HPDE6-E6E7 (cell line): ENCODE data around the gene HSPB8.

Experiments used
- DNase-seq: peaks from one replicate; pipeline ENCODE4 v3.0.0; 2011; ENCODE audit warnings: missing footprints; ENCODE audit errors: extremely low spot score

Gene HSPB8

DNA sequence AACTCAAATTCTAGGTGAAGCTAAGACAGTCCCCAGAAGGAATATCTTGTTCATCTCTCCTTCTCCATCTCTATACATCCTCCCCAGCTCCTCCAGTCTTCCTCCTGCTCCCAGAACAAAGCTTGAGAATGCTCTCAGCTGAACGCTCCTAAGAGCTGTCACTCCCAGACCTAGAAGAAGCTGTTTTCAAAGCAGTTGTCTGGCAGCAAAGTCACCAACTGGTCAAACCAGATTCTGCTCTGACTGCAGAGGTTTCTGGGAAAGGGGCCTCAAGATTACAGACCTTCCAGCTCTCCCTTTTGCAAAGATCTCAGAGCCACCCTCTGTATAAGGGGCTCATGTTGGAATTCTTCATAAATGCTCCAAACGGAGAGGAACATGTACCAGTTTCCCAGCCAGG, 9.6 kb upstream of the HSPB8 start:
- no peak for DNase-seq

DNA sequence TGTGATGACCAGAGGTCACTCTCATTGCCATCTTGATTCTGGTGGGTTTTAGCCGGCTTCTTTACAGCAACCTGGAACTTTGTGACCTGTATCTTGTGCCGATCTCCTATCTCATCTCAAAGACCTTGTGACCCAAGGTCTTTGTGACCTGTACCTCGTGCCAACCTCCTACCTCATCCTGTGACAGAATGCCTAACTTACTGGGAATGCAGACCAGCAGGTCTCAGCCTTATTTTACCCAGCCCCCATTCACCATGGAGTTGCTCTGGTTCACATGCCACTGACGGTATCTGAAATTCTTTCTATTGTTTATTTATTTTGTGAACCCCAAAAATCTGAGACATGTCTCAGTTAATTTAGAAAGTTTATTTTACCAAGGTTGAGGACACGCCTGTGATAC, 7.4 kb upstream of the HSPB8 start:
- no peak for DNase-seq

DNA sequence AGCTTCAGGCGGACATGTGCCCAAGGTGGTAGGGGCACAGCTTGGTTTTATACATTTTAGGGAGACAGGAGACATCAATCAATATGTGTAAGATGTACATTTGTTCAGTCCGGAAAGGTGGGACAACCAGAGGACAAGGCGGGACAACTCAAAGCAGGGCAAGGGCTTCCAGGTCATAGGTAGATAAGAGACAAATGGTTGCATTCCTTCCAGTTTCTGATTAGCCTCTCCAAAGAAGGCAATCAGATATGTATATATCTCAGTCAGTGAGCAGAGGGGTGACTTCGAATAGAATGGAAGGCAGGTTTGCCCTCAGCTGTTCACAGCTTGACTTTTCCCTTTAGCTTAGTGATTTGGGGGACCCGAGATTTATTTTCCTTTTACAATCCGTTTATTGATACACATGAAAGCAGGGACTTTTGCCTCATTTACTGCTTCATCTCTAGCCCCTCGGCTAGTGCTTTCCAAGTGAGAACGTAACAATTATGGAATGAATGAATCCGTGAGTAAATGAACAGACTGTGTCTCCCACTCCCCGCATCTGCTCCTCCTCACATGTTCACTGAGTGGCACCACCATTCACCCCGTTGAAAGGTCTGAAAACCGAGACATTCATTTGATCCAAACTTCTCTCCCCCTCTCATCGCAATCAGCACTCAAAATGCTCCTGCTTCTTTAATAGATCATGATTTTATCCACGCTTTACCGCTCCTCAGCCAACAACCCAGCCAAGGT, 6.9 kb upstream of the HSPB8 start:
- no peak for DNase-seq

DNA sequence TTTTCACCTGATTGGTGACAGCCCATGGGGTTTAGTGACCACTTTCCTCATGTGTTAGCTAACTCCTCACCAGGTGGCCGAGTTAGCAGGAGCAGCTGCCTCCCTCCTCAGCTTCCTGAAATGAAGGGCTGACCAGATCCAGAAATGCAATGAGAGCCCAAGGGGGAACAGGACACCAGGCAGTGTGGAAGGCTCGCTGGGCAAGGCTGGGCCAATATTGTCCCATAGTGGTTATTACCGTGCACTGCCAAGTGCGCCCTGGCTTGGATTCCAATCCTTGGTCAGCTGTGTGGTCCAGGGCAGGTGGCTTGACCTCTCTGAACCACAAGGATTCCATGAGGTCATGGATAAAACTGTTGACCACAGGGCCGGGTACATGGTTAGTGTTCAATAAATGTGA, 3.6 kb upstream of the HSPB8 start:
- DNase-seq, result no peak

DNA sequence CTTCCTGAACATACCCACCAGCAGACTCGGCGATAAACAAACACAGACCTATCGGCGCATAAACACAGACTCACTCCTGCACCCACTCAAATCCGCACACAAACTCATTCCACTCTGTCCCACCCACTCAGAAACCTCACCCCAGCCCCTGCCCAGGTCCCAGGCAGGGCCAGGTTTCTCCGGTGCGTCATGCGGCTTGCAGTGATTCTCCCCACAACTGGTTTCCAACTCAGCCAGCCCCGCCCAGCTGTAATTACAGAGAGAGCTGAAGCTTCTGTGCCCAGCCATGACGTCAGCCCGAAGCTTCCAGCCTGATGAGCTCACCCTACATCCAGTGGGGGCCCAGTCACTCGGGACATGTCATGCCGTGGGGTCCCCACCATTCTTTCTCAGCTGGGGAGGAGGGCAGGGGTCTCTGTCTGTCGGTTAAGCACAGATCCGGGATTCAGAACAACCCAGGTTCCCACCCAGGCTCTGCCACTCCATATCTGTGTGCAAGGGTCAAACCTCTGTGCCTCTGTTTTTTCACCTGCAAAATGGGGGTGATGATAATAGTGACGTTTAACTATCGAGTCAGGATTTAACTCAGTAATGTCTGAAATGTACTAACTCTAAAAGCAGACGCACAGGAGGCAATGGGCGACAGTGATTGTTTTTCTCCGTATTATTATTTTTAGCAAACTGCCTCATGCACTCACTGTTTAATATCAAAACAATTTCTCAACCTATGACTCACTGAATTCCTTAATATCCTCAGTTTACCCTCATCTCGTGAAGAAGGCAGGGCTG, 2.3 kb upstream of the HSPB8 start:
- peak; percentile 13 for DNase-seq

DNA sequence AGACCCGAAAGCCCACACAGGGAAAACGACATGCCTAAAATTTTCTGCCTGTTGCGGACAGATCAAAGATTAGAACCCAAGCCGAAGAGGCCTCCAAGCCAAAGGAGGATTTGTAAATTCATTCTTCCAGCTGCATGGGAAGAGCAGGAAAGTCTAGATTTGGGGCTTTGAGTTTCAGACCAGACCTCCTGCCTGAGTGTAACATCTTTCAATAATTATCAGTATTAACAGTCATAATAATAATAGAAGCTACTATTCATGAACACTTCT, 1.7 kb upstream of the HSPB8 start:
- no peak for DNase-seq

DNA sequence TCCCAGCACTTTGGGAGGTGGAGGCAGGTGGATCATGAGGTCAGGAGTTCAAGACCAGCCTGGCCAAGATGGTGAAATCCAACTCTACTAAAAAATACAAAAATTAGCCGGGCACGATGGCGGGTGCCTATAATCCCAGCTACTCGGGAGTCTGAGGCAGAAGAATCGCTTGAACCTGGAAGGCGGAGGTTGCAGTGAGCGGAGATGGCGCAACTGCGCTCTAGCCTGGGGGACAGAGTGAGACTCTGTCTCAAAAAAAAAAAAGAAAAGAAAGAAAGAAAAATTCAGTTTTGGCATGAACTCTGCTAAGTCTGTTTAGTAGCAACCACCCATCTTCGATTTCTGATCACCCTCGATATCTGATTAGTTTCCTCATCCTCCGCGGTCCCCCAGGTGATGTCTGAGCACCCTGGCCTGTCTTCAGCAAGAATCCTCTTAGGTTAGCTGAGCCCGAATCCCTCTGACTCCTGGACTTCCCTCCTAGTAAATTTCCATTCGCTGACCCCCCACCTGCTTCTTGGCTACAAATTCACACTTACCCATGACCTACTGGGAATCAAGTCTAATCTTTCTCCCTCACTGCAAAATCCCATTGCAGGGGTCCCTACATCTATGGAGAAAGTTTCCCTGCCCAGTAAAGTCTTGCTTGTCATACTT, 879 bp upstream of the HSPB8 start:
- no peak for DNase-seq

DNA sequence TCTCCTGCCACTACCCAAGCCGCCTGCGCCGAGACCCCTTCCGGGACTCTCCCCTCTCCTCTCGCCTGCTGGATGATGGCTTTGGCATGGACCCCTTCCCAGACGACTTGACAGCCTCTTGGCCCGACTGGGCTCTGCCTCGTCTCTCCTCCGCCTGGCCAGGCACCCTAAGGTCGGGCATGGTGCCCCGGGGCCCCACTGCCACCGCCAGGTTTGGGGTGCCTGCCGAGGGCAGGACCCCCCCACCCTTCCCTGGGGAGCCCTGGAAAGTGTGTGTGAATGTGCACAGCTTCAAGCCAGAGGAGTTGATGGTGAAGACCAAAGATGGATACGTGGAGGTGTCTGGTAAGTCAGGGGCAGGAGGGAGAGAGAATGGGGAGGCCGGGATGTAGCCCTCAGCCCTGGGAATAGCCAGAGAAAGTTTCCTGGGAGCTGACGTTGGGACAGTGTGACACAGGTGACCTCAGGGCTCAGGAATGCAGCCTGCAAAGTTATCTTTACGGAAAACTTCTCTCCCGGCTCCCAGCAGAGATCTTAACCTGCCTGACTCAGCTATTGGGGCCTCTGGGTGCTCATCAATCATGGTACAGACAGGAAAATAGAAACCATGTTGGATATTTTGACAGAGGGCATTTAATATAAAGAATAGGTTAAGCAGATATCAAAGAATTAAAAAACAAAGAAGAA, 747 bp downstream of the HSPB8 start:
- DNase-seq, result no peak

DNA sequence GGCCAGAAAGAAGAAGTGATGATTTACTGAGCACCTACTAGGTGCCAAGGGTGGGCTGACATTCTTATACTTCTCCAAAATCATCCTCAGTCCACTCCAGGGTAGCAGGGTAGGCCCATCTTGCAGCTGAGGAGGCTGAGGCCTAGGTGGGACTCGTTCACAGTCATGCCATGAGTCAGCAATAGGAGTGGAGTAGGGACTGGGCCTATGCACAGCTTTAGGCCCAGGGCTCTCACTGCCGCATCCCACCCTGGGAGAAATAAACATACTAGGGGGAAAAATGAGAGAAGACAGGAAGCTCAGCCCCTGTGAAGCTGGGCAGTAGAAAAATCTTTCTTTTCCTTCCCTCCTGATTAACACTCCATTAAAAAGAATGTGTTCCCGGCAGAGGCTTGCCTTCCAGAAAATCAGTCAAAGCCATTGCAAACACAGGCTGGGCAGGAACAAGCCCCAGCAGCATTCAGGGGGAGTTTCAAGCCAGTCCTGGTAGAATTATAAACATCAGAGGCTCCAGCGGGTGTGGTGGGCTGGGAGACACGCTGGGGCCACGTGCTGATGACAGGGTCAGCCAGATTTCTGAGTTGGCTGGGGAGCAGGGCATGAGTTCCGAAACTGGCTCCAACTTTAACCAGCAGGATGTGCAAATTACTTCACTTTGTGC, 1.8 kb downstream of the HSPB8 start:
- no peak for DNase-seq

DNA sequence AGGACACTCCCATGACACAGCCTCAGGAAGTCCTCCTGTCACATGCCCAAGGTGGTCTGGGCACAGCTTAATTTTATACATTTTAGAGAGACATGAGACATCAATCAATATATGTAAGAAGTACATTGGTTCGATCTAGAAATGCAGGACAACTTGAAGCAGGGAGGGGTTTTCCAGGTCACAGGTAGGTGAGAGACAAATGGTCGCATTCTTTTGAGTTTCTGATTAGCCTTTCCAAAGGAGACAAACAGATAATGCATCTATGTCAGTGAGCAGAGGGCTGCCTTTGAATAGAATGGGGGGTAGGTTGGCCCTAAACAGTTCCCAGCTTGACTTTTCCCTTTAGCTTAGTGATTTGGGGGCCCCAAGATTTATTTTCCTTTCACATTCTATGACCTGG, 2.5 kb downstream of the HSPB8 start:
- DNase-seq, result no peak

DNA sequence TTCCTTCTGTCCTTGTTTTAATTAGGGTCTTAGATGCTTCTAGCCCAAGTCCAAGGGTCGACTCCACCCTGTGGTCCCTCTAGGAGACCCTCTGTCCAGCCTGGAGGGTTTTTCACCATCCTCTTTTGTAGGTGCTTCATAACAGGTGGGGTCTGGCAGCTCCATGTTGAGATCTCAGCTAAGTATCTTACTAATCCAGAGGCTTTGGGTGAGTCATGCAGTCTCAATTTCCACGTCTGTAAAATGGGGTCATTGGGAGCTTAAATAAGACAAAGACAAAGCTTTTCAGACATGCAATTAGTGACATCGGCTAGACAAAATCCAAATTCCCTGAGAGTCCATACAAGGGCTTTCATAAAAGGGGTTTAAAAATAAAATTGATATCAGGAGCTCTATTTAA, 3.2 kb downstream of the HSPB8 start:
- DNase-seq, result no peak

DNA sequence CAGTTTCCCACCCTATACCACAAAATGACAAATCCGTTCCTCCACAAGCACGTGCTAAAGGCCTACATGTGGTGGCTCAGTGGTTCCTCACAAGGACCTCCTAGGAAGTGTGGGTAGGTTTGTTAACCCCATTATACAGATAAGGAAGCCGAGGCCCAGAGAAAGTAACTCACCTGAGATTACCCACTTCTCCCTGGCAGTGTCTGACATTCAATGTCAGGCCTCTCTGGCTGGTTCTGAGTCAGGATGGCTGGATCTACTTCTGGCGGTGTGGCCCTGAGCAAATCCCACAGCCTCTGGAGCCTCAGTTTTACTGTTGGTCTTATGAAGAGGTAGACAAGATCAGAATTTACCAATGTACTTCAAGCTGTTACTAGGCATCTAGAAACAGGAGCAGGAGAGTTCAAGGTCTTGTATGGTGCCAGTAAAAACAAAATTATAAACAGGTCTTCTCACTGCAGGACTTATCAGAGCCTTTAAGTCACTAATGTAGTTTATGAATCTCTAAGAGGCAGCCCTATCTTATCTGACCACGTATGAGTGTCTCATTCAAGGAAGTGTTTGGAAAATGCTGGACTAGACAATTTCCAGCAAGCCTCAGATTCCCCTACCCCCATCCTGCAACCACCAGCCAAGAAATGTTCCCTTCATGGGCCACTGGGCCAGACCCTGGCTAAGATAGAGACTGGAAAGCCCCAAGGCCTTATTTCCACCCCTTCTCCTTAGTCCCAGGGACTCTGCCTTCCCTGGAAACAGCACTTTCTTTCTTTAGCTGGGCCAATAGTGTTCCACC, 4.2 kb downstream of the HSPB8 start:
- no peak for DNase-seq

DNA sequence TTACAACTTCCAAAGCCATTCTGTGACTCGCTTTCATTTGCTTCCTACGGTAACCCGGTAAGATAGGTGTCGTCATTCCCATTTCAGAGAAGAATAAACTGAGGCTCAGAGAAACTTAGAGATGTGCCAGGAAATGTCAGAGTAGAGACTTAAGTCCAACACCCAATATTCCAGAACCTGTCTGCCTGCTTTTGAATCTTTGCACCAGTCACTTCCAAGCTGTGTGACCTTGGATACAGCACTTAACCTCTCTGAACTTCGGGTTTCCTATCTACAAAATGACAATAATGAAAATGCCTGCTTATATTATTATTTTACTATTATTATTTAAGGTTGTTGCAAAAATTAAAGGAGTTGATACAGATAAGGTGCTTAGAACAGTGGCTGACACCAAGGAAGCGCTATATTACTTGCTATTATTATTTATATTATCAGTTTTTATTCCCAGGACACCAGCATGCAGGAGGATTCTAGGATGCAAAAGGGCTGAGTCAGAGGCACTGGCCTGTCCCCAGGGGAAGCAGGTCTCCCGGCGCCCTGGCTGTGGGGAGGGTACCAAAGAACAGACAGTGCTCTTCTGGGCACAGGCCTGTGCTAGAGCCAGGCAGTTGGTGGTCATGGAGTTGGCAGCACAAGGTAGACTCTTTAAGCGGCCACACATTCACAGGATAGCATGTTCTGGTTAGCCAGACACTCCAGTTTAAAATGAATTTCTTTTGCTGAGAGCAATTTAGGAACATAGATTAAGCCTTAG, 5.4 kb downstream of the HSPB8 start:
- DNase-seq, result no peak

DNA sequence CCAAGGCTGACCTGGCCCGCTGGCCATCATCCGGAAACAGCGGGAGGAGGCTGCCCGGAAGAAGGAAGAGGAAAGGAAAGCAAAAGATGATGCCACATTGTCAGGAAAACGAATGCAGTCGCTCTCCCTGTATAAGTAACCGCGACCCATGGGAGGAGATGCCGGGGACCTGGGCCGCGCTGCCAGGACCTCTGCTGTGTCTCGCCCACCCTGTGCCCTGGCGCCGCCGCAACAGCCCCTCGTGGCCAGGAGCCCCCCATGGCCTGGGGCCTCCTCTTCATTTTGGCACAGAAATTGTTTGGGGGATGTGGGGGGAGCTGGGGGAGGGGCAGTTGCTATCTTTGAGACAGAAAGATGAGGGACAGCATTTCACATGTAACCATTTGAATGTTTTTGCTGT, 16.5 kb downstream of the HSPB8 start:
- no peak for DNase-seq

DNA sequence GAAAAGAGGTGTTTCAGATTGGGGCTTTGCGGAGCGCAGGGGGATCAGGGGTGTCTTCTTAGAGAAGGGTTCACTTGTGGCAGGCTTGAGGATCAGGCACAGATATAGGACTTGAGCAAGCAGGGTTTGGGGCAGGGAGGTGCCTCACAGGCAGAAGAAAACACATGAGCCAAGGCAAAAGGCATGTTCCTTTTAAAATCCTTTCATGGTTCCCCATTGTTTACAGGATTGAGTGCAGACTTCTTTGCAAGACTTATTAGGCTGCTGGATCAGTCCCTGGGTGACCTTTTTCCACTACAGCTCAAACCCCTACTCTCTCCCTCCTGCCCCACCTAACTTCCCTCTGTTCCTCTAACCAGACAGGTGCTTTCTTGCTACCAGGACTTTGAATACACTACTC, 19.7 kb downstream of the HSPB8 start:
- DNase-seq, result no peak

DNA sequence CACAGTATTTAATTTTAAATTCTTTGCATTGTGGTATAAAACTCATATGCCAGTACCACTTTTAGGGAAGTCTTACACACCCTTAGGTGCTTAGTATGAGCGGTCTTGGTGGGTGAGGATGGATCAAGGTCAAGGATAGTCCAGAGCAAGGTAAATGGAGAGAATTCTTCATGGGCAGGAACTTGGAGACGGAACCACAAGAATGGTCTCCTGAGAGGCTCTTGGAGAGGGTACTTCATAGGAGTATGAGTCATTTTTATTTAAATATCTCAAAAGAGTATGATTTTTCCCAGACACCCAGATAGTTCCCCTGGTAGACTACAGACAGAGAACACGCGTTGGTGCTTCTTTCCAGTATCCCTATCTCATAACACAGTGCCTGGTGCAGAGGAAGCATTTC, 21.9 kb downstream of the HSPB8 start:
- DNase-seq, result no peak

DNA sequence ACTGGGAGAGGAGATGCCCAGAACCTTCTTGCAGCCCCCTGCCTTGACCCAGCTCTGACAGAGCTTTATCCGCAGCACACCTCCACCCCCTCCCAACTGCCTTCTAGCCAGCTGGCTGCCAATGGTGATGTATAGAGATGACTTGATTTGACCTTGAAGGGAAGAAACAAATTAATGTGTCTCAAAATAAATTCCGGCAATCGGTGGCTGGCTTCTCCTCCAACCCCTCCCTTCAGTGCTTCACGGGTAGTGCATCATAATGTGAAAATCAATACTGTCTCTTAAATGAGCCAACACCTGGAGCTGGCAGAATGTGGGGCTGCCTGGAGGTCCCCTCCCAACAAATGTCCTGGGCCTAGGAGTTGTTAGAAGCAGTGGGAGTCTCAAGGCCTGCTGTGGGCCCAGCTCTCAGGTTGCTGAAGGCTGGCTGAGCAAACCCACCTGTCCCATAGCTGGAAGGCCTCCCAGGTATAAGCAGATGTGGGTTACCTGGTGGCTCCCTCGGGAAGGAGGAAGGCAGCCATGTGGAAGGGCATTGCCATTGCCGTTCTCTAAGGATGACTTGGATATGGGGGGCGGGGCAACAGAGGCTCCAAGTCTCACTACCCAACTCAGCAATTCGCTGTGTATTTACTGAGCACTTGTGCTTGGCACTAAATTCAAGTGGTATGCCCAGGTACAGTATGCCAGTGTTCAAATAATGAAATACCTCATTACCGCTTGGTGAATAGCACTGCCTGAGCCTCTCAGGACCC, 23.2 kb downstream of the HSPB8 start:
- no peak for DNase-seq

DNA sequence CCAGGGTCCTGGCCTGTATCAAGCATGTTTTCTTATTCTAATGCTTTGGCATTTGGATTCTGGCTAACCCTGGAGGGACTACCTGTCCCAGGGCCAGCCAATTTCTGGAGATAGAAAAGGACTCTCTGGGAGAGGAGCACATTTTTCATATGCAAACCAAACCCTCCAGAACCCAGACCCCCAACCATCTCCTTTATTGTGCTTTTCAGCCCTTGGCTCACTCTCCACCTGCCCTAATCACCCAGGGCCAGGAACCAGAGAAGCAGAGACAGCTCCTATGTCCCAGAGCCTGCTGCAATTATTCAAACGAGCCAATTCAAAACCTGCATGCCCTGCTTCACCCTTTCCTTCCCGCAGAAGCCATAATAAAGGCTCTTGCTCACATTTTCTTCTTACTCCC, 23.8 kb downstream of the HSPB8 start:
- no peak for DNase-seq

DNA sequence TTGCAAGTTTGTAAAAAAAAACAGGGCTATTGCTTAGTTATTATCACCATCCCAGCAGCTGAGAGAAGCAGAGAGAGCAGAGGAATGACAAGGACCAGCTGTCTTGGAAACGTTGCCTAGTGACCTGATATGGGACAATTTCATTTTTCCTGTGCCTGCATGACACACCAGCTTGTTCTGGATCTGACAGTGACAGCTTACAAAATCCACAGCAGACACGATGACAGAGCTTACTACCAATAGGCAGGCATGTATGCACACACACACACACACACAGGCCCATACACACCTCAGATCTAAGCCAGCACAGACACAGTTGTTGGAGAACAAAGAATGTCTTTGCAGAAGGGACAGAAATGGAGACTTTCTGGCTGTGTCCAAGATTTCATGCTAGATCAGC, 25.4 kb downstream of the HSPB8 start:
- DNase-seq, result no peak
